Kidney epithelial cell (primary cell): ENCODE data around the gene AOPEP. TPM values are rescaled to one million over a fixed set of nuclear protein-coding genes. Genes with fewer than 3 reads are reported as not detected.
A peak's percentile ranks its signal among the peaks of the same experiment; 100 is the strongest.

Experiments used
- DNase-seq: peaks from one replicate; pipeline ENCODE4 v3.0.0-alpha.2; 2010; ENCODE audit warnings: low read depth
- H3K27me3 ChIP-seq: 2 replicates; pipeline ENCODE4 v1.6.0; 2011; ENCODE audit warnings: low read length; ENCODE audit not compliant: control insufficient read depth, insufficient read depth
- H3K36me3 ChIP-seq: 2 replicates; pipeline ENCODE4 v1.5.1; 2011; ENCODE audit warnings: low read length; ENCODE audit not compliant: control insufficient read depth, insufficient read depth
- H3K4me3 ChIP-seq: 2 replicates; pipeline ENCODE4 v1.5.1; 2011; ENCODE audit warnings: low read depth, mild to moderate bottlenecking, control low read depth, low read length
- CTCF ChIP-seq: IDR thresholded peaks from 2 replicates; pipeline ENCODE4 v1.5.1; 2011; ENCODE audit warnings: mild to moderate bottlenecking, moderate library complexity, low read length, control low read depth, inconsistent platforms; ENCODE audit not compliant: insufficient read depth, poor library complexity, severe bottlenecking
- total RNA-seq: library from RNA; depleted of rRNA; stranded (reverse); fragments of >200 nt; gene quantifications from 2 replicates; pipeline ENCODE4 v1.2.3, GENCODE V29; 2015

Gene AOPEP
- total RNA-seq, 1 donor from 2014 or later, result 17.4 TPM

DNA sequence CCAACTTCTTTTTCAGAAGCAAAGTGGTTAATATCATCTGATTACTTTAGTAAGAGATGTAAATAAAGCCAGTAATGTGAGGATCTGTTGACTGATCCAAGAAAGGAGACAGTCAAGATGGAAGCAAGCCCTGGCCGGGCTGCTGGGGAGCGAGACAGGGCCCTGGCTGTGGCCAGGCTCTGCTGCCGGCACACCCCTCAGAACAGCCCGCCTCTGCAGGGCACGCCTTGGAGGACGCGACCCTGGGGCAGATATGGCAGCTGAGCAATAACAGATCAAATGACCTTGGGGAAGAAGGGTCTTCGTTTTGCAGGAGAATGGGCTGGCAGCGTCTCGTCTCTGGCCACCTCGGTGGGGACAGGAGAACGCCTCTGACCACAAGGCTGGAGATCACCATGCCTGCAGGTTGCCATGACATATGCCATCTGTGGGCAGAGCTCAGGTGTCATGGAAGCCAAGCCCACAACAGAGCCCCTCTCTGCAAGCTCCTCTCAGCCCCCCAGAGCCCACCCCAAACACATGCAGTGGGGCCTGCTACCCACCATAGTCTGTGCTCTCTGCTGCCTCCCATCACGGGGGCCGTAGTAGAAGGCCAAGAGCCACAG is 384.5 kb downstream of the AOPEP start:
- DNase-seq, result no peak
- Histone ChIP-seq H3K27me3 (no peaks in the 10 kb centered on the region), H3K36me3 (no peaks in the 10 kb centered on the region), H3K4me3 (no peak overlapping the region)
- TF ChIP-seq CTCF, result no peak

DNA sequence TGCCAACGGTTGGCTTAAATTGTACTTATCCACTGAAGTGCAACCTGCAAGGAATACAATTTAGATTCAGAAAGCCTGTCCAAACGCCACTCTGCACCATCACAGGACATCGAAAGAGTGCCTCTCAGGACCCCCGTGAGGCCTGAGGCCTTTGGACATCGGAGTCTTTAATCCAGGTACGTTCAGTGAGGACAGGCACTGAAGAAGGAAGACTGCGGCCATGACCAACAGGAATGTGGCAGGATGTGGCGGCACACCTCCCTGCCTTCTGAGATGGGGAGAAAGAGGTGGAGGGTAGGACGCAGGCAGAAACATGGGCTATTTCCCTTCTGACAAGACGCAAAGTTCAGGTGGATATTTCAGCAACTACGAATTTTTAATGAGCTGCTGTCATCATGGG is 385.2 kb downstream of the AOPEP start:
- Histone ChIP-seq H3K27me3 (no peaks in the 10 kb centered on the region), H3K36me3 (no peaks in the 10 kb centered on the region), H3K4me3 (no peak overlapping the region)
- no peak for TF ChIP-seq CTCF
- DNase-seq, result no peak

- no peaks in the 10 kb centered on the region for H3K36me3 ChIP-seq
- no peak for DNase-seq
- TF ChIP-seq CTCF, result no peak
- H3K27me3 ChIP-seq, result no peaks in the 10 kb centered on the region
- H3K4me3 ChIP-seq, result no peak overlapping the region
Observed at GRCh38 chr9:95112436-95113280, 386.2 kb downstream of the AOPEP start.

GRCh38 chr9:95115104-95115503 is 388.6 kb downstream of the AOPEP start:
- no peak for DNase-seq
- Histone ChIP-seq H3K27me3 (no peaks in the 10 kb centered on the region), H3K36me3 (no peaks in the 10 kb centered on the region), H3K4me3 (no peak overlapping the region)
- TF ChIP-seq CTCF, result no peak

DNA sequence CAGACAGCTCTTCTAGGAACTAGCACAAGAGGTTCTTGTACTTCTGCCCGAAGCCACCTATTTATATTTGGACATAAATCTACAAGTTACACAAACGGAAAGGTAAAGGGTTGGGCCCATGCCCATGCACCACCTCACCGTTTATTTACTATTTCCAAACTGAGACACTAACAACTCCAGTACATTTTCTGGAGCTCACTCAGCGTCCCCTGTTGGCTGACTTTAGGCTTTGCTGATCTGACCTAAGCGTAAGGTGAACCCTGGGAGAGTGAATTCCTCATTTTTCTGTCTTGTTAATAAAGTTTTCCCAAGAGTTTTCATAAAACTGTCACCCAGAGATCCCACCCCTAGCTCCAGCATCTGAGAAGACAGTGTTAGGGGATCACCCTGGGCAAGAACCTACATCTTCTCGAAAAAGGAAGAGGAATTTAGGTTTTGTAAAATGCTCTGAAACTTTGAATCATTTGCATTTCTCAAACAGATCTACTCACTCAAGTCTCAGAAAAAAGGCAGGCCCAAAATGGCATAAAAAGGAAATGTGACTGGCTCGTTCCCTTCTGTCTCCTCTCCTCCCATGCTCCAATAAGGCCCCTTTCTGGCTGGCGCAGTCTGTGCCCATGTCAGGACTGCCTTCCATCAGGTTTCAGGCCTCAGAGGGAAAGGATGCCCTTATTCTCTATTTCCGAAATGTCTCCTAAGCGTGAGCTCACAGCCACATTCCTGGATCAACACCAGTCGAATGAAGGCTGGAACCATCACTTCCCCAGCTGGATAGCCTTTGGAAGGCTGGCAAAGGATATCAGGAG is 389.7 kb downstream of the AOPEP start:
- TF ChIP-seq CTCF, result peak; percentile 56
- H3K27me3 ChIP-seq, result no peaks in the 10 kb centered on the region
- no peak for DNase-seq
- no peak overlapping the region for H3K4me3 ChIP-seq
- no peaks in the 10 kb centered on the region for H3K36me3 ChIP-seq
